Measurements from ENCODE around the gene FTSJ3. TPM values are rescaled to one million over a fixed set of nuclear protein-coding genes. Genes with fewer than 3 reads are reported as not detected.
"Not testable (repeated sequence)": the region's sequence is repeated elsewhere in the genome, so short reads cannot be mapped to it uniquely, and the experiment has no call there.

The FTSJ3 gene
- total and polyA plus RNA-seq, 8 donors, result 8.6 to 24.0 (median 13.7) TPM

DNA sequence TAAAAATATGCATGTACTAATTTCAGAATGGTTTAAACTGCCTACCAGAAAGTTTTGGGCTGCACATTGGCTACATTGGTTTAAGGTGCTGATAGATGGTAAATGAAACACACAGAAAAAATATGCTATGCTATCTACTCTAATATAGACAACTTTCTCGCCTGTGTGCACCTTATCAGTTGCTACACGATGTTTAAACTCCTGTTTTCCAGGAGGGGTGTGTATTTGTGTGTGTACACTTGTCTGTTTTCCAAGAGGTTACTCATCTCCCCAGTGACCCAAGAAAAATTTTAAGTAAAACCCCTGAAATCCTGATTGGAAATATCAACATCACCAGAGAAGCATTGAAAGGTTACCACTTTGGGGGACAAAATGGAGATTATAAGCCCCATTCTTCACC is 21.9 kb downstream of the FTSJ3 start:
- intact Hi-C loops (cut with DNase I), result no loop called here
- Histone ChIP-seq H3K27me3 (no peaks in the 10 kb centered on the region), H3K4me3 (no peak overlapping the region), H3K9me3 (no peaks in the 10 kb centered on the region), H3K4me1 (no peaks in the 10 kb centered on the region), H3K27ac (no peak overlapping the region), H3K36me3 (peaks cover 6 to 95% (median 63%) of the 10 kb centered on the region in 3 donors)
- FAIRE-seq, result no peak
- DNase-seq, result no peak
- WGBS, 2 donors, result 32 to 38% methylated on average over 2 of the region's 2 CpGs
- ATAC-seq, result no peak
- TF ChIP-seq, protein P1, sequence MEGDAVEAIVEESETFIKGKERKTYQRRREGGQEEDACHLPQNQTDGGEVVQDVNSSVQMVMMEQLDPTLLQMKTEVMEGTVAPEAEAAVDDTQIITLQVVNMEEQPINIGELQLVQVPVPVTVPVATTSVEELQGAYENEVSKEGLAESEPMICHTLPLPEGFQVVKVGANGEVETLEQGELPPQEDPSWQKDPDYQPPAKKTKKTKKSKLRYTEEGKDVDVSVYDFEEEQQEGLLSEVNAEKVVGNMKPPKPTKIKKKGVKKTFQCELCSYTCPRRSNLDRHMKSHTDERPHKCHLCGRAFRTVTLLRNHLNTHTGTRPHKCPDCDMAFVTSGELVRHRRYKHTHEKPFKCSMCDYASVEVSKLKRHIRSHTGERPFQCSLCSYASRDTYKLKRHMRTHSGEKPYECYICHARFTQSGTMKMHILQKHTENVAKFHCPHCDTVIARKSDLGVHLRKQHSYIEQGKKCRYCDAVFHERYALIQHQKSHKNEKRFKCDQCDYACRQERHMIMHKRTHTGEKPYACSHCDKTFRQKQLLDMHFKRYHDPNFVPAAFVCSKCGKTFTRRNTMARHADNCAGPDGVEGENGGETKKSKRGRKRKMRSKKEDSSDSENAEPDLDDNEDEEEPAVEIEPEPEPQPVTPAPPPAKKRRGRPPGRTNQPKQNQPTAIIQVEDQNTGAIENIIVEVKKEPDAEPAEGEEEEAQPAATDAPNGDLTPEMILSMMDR (IDR thresholded peaks at IDR 0.05), result no peak

DNA sequence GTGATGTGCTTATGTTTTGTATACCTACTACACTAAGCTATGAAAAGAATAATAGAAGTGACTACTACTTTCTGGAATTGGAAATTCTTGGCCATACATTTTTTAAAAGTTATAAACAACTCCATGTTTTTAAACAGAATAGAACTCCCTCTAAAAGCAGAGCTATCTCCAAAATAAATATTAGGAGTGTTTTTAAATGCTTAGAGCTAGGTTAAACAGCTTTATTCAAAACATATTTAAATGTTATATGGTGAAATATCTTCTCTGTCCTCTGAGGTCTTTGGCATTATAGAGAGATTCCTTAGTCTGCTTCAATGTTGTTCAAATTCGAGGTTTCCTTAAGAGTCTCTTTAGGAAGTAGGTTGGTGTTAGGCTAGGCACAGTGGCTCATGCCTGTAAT is 23.1 kb downstream of the FTSJ3 start:
- Histone ChIP-seq H3K4me3 (no peak overlapping the region), H3K9me3 (no peaks in the 10 kb centered on the region), H3K4me1 (no peaks in the 10 kb centered on the region), H3K27me3 (no peaks in the 10 kb centered on the region), H3K27ac (no peak overlapping the region), H3K36me3 (peaks cover 9 to 95% (median 55%) of the 10 kb centered on the region in 3 donors)
- intact Hi-C loops (cut with DNase I), result no loop called here
- WGBS, 2 donors, result 88 to 90% methylated on average over 1 of the region's 1 CpG
- ATAC-seq (no peak), FAIRE-seq (no peak), DNase-seq (no peak)
- TF ChIP-seq, protein P1 (IDR thresholded peaks at IDR 0.05), result no peak

DNA sequence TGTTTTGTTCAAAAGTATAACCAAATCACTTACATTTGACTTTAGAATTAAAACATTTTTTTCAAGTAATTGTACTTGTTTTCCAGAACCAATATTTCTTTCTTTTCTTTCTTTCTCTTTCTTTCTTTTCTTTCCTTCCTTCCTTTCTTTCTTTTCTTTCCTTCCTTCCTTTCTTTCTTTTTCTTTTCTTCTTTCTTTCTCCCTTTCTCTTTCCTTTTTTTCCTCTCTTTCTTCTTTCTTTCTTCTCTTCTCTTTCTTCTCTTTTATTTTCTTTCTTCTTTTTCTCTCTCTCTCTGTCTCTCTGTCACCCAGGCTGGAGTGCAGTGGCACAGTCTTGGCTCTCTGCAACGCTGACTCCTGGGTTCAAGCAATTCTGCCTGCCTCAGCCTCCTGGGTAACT is 26.7 kb downstream of the FTSJ3 start:
- Histone ChIP-seq H3K36me3 (peaks cover 6 to 96% (median 31%) of the 10 kb centered on the region in 3 donors), H3K27ac (no peak overlapping the region), H3K27me3 (no peaks in the 10 kb centered on the region), H3K4me1 (no peaks in the 10 kb centered on the region), H3K9me3 (no peaks in the 10 kb centered on the region), H3K4me3 (no peak overlapping the region)
- DNase-seq (no peak), ATAC-seq (no peak), FAIRE-seq (no peak)
- TF ChIP-seq, protein P1 (IDR thresholded peaks at IDR 0.05), result no peak
- intact Hi-C loops (cut with DNase I), result no loop called here
- WGBS, 2 donors, result 93 to 96% methylated on average over 1 of the region's 1 CpG

DNA sequence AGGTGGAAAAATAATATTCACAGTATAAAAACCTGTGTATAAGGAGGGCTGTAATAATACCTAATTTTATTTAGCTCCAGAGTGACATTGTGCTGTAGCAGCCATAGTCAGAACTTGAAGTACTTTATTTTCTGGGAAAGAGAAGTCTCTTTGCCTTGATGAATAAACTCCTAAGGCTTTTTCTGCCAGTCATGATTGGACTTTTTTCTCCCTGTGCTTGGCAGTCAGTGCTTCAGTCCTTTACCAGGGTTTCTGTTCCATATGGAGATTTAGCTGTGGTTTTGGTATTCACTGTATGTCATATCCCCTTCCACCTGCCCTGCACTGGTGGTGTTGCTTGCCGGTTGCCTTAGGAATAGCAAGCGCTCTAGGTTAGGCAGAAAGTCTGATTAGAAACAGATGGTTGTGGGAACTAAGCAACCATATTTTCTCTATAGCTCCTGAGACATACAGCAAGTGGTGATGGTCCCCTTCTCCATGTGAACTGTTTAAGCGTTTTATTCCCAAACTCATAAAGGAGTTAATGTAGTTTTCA is 28.8 kb downstream of the FTSJ3 start:
- H3K4me1 ChIP-seq, result no peaks in the 10 kb centered on the region
- no peak overlapping the region for H3K27ac ChIP-seq
- ATAC-seq (no peak), FAIRE-seq (no peak), DNase-seq (no peak)
- peaks cover 10 to 97% (median 35%) of the 10 kb centered on the region in 3 donors for H3K36me3 ChIP-seq
- TF ChIP-seq, protein P1 (IDR thresholded peaks at IDR 0.05), result no peak
- H3K9me3 ChIP-seq, result no peaks in the 10 kb centered on the region
- no peaks in the 10 kb centered on the region for H3K27me3 ChIP-seq
- no peak overlapping the region for H3K4me3 ChIP-seq
- 89 to 95% methylated on average over 3 of the region's 3 CpGs for WGBS, 2 donors
- intact Hi-C loops (cut with DNase I), result no loop called here

DNA sequence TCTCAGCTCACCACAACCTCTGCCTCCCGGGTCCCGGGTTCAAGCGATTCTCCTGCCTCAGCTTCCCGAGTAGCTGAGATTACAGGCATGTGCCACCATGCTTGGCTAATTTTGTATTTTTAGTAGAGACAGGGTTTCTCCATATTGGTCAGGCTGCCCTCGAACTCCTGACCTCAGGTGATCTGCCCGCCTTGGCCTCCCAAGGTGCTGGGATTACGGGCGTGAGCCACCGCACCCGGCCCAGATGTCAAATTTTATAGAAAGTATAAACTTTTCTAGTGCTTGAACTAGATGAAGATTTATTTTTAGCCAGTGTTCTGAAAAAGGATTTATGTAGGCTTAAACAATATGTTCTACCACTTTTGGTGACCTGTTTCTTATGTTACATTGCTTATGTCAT is 31.1 kb downstream of the FTSJ3 start:
- H3K4me3 ChIP-seq; ATAC-seq; H3K27ac ChIP-seq; DNase-seq; intact Hi-C loops (cut with DNase I); H3K27me3 ChIP-seq; FAIRE-seq; H3K4me1 ChIP-seq; H3K9me3 ChIP-seq: not testable (repeated sequence)
- H3K36me3 ChIP-seq, result peaks cover 10 to 93% (median 29%) of the 10 kb centered on the region in 3 donors
- 97% methylated on average over 10 of the region's 10 CpGs for WGBS, 2 donors

All from pancreas (tissue), 10 donors.